ENCODE measurements around the gene CLINT1. TPM values are rescaled to one million over a fixed set of nuclear protein-coding genes. Genes with fewer than 3 reads are reported as not detected.

CLINT1 gene
- total and polyA plus RNA-seq, 2 donors, result 44.7 to 54.1 TPM

- no peaks in the 10 kb centered on the region for H3K9me3 ChIP-seq (ENCODE audit: control insufficient read depth in 2 of 2, insufficient read depth in 1 of 2, low read length in 1 of 2)
- no peaks in the 10 kb centered on the region for H3K27me3 ChIP-seq (ENCODE audit: control insufficient read depth in 2 of 2, insufficient read depth in 1 of 2, low read length in 1 of 2)
- H3K36me3 ChIP-seq (ENCODE audit: control insufficient read depth in 2 of 2, insufficient read depth in 2 of 2, low read length in 1 of 2), result no peaks in the 10 kb centered on the region
- 97% methylated on average over 6 of the region's 6 CpGs for WGBS
- no peak overlapping the region for H3K4me3 ChIP-seq (ENCODE audit: low read length in 2 of 2)
- no peak for DNase-seq (ENCODE audit: low read depth in 6 of 9, low spot score in 9 of 9)
- no peak overlapping the region for H3K27ac ChIP-seq (ENCODE audit: low read depth in 1 of 2, low read length in 1 of 2)
- peaks cover 0 to 13% of the 10 kb centered on the region in 2 donors for H3K4me1 ChIP-seq (ENCODE audit: control insufficient read depth in 2 of 2, insufficient read depth in 2 of 2, low read length in 2 of 2)
Measured at GRCh38 chr5:157747173-157747740, 111.7 kb downstream of the CLINT1 start.

GRCh38 chr5:157745041-157745456 is 113.9 kb downstream of the CLINT1 start:
- Histone ChIP-seq H3K4me1 (ENCODE audit: control insufficient read depth in 2 of 2, insufficient read depth in 2 of 2, low read length in 2 of 2) (peaks cover 0 to 13% of the 10 kb centered on the region in 2 donors), H3K36me3 (ENCODE audit: control insufficient read depth in 2 of 2, insufficient read depth in 2 of 2, low read length in 1 of 2) (no peaks in the 10 kb centered on the region), H3K9me3 (ENCODE audit: control insufficient read depth in 2 of 2, insufficient read depth in 1 of 2, low read length in 1 of 2) (no peaks in the 10 kb centered on the region), H3K4me3 (ENCODE audit: low read length in 2 of 2) (no peak overlapping the region), H3K27ac (ENCODE audit: low read depth in 1 of 2, low read length in 1 of 2) (no peak overlapping the region), H3K27me3 (ENCODE audit: control insufficient read depth in 2 of 2, insufficient read depth in 1 of 2, low read length in 1 of 2) (no peaks in the 10 kb centered on the region)
- DNase-seq (ENCODE audit: low read depth in 6 of 9, low spot score in 9 of 9), result no peak
- 98% methylated on average over 4 of the region's 4 CpGs for WGBS

DNA sequence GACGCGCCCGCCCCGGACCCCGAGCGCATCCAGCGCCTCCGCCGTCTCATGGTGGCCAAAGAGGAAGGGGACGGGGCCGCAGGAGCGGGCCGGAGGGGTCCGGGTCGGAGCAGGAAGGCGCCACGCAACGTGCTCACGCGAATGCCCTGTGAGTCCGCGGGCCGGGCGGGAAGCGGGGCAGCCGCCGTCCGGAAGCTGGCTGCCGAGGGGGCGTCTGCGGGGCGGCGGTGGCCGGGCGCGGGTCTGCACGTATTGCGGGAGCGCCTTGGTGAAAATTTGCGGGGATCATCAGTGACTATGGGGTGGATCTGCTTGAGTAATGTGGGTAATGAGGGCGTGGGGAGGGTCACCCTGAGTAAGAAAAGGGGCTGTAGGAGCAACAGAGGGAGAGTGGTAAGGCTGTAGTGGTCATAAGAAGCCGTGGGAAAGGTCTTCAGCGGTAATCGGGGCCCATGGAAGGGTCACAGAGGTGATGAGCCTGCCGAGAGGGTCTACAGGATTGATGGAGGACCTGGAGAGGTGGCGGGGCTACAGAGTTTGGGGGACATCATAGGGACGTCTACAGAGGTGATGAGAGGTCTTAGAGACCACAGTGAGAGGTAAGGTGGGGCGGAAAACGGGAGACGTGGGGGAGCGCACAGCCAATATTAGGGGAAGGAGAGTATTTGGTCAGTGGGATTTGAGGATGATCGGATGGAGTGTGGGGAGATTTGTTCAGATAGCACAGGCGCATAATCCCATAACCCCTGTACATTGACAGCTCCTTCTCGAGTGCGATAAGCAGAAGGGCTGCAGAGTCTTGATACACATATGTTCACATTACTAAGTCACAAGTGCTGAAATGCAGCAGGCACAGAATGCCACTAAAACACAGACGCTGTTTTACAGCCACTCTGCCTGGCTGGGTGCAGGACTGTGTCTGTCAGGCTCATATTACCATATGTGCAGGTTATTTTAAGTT is 114.6 kb downstream of the CLINT1 start:
- peaks cover 0 to 13% of the 10 kb centered on the region in 2 donors for H3K4me1 ChIP-seq (ENCODE audit: control insufficient read depth in 2 of 2, insufficient read depth in 2 of 2, low read length in 2 of 2)
- no peaks in the 10 kb centered on the region for H3K9me3 ChIP-seq (ENCODE audit: control insufficient read depth in 2 of 2, insufficient read depth in 1 of 2, low read length in 1 of 2)
- H3K4me3 ChIP-seq (ENCODE audit: low read length in 2 of 2), result peak overlapping the region; percentile 52 to 77
- peak in 4 of 9 donors; percentile 15 to 35 (median 18) for DNase-seq (ENCODE audit: low read depth in 6 of 9, low spot score in 9 of 9)
- H3K27ac ChIP-seq (ENCODE audit: low read depth in 1 of 2, low read length in 1 of 2), result no peak overlapping the region
- WGBS, result 10% methylated on average over 56 of the region's 56 CpGs
- peaks cover 0 to 2% of the 10 kb centered on the region in 2 donors for H3K36me3 ChIP-seq (ENCODE audit: control insufficient read depth in 2 of 2, insufficient read depth in 2 of 2, low read length in 1 of 2)
- H3K27me3 ChIP-seq (ENCODE audit: control insufficient read depth in 2 of 2, insufficient read depth in 1 of 2, low read length in 1 of 2), result no peaks in the 10 kb centered on the region

DNA sequence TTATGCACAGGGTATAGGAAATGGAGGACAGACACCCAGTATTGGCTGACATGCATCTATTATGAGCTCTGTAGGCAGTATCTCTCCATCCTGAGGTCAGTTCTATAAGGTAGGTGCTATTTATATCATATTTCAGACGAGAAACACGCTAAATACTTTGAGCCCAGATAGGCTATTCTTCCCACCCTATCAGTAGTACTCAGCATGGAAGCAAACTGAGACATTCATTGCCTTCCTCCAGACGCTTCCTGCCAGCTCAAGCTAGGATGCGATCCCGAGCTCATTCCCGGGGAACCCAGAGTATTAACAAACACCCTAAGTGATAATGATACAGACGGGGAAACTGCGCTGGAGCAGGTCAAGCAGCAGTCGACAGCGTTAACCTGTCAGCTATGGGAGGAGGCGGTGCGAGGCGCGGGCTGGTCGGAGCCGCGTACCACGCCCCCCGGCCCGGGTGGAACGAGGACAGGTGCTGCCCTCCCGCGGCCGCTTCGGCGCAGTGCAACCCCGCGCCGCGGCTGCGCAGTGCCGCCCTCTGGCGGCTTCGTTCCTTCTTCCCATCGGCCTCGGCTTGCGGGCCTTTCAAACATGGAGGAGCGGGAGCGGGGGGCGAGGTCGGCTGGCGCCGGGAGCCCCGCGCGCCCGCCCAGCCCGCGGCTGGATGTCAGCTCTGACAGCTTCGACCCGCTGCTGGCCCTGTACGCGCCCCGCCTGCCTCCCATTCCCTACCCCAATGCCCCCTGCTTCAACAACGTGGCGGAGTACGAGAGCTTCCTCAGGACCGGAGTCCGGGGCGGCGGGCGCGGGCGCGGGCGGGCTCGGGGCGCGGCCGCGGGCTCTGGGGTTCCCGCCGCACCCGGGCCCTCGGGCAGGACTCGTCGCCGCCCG is 115.5 kb downstream of the CLINT1 start, which contains the start of gene LSM11:
LSM11 (plus strand) TSS at position 550 of the 888 bp plus-strand sequence; CDS start at position 589, 39 bp downstream.
- under 1% methylated on average over 79 of the region's 79 CpGs for WGBS
- H3K27me3 ChIP-seq (ENCODE audit: control insufficient read depth in 2 of 2, insufficient read depth in 1 of 2, low read length in 1 of 2), result no peaks in the 10 kb centered on the region
- H3K4me3 ChIP-seq (ENCODE audit: low read length in 2 of 2), result peak within 1 kb of the TSS; percentile 52 to 77
- no peaks in the 10 kb centered on the region for H3K9me3 ChIP-seq (ENCODE audit: control insufficient read depth in 2 of 2, insufficient read depth in 1 of 2, low read length in 1 of 2)
- H3K27ac ChIP-seq (ENCODE audit: low read depth in 1 of 2, low read length in 1 of 2), result no peak within 1 kb of the TSS
- H3K36me3 ChIP-seq (ENCODE audit: control insufficient read depth in 2 of 2, insufficient read depth in 2 of 2, low read length in 1 of 2), result peaks cover 0 to 3% of the 10 kb centered on the region in 2 donors
- H3K4me1 ChIP-seq (ENCODE audit: control insufficient read depth in 2 of 2, insufficient read depth in 2 of 2, low read length in 2 of 2), result peaks cover 0 to 13% of the 10 kb centered on the region in 2 donors
- peak; percentile 69 to 93 (median 82) for DNase-seq (ENCODE audit: low read depth in 6 of 9, low spot score in 9 of 9)

DNA sequence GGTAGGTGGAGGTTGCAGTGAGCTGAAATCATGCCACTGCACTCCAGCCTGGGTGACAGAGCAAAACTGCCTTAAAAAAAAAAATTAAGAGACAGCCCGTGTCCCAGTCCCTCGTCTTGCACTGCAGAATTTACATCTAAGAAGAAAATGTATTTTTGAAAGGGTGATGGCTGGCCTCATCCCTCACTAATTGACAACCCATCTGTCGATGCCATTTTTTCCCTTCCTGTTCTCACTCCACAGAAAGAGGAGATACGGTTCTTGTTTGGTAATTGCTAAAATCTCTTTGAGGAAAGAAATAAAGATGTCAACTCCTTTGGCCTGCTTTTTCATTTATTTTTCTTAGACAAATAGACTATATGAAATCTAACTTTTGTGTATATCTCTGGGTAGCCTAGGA is 117.8 kb downstream of the CLINT1 start:
- no peak for DNase-seq (ENCODE audit: low read depth in 6 of 9, low spot score in 9 of 9)
- Histone ChIP-seq H3K27me3 (ENCODE audit: control insufficient read depth in 2 of 2, insufficient read depth in 1 of 2, low read length in 1 of 2) (no peaks in the 10 kb centered on the region), H3K4me3 (ENCODE audit: low read length in 2 of 2) (no peak overlapping the region), H3K27ac (ENCODE audit: low read depth in 1 of 2, low read length in 1 of 2) (no peak overlapping the region), H3K4me1 (ENCODE audit: control insufficient read depth in 2 of 2, insufficient read depth in 2 of 2, low read length in 2 of 2) (peaks cover 0 to 13% of the 10 kb centered on the region in 2 donors), H3K9me3 (ENCODE audit: control insufficient read depth in 2 of 2, insufficient read depth in 1 of 2, low read length in 1 of 2) (no peaks in the 10 kb centered on the region), H3K36me3 (ENCODE audit: control insufficient read depth in 2 of 2, insufficient read depth in 2 of 2, low read length in 1 of 2) (peaks cover 2 to 9% of the 10 kb centered on the region in 2 donors)
- WGBS, result 91% methylated on average over 4 of the region's 4 CpGs

DNA sequence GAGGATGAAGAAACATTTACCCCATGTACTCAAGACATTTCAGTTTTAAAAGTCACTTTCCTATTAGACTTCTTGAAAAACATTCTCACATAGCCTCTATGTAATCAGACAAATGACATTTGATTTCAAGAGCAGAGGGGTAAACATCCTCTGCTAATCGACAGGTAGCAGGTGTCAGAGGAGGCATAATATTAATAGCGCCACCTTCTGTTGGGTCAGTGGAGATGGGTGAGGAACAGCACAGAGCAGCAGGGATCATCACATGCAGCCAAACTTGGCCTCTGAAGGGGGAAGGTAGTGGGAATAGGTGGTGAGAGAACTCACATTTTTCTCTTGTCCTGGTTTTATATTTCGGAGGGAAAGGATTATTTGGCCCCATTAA is 118.7 kb downstream of the CLINT1 start:
- 71% methylated on average over 3 of the region's 3 CpGs for WGBS
- Histone ChIP-seq H3K27me3 (ENCODE audit: control insufficient read depth in 2 of 2, insufficient read depth in 1 of 2, low read length in 1 of 2) (no peaks in the 10 kb centered on the region), H3K4me3 (ENCODE audit: low read length in 2 of 2) (no peak overlapping the region), H3K4me1 (ENCODE audit: control insufficient read depth in 2 of 2, insufficient read depth in 2 of 2, low read length in 2 of 2) (peaks cover 0 to 13% of the 10 kb centered on the region in 2 donors), H3K36me3 (ENCODE audit: control insufficient read depth in 2 of 2, insufficient read depth in 2 of 2, low read length in 1 of 2) (peaks cover 2 to 9% of the 10 kb centered on the region in 2 donors), H3K27ac (ENCODE audit: low read depth in 1 of 2, low read length in 1 of 2) (no peak overlapping the region), H3K9me3 (ENCODE audit: control insufficient read depth in 2 of 2, insufficient read depth in 1 of 2, low read length in 1 of 2) (no peaks in the 10 kb centered on the region)
- DNase-seq (ENCODE audit: low read depth in 6 of 9, low spot score in 9 of 9), result peak in 1 of 9 donors; percentile 40

GRCh38 chr5:157739388-157740228 is 119.3 kb downstream of the CLINT1 start:
- Histone ChIP-seq H3K9me3 (ENCODE audit: control insufficient read depth in 2 of 2, insufficient read depth in 1 of 2, low read length in 1 of 2) (no peaks in the 10 kb centered on the region), H3K4me3 (ENCODE audit: low read length in 2 of 2) (no peak overlapping the region), H3K36me3 (ENCODE audit: control insufficient read depth in 2 of 2, insufficient read depth in 2 of 2, low read length in 1 of 2) (peaks cover 2 to 12% of the 10 kb centered on the region in 2 donors), H3K4me1 (ENCODE audit: control insufficient read depth in 2 of 2, insufficient read depth in 2 of 2, low read length in 2 of 2) (peaks cover 0 to 9% of the 10 kb centered on the region in 2 donors), H3K27me3 (ENCODE audit: control insufficient read depth in 2 of 2, insufficient read depth in 1 of 2, low read length in 1 of 2) (no peaks in the 10 kb centered on the region), H3K27ac (ENCODE audit: low read depth in 1 of 2, low read length in 1 of 2) (no peak overlapping the region)
- WGBS, result 93% methylated on average over 12 of the region's 12 CpGs
- DNase-seq (ENCODE audit: low read depth in 6 of 9, low spot score in 9 of 9), result no peak

DNA sequence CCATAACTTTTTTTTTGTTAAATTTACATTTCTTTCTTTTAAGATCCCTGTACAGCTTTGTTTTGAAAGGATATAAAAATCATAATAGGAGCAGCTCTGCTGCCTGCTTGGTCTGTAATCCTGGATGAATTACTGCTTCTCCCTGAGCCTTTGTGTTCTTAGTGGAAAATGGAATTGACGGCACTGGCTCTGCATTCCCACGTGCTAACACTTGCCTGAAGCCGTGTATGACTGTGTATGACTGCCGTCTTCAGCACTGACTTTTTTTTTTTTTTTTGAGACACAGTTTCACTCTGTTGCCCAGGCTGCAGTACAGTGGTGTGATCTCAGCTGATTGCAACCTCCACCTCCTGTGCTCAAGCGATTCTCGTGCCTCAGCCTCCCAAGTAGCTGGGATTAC is 123.0 kb downstream of the CLINT1 start:
- 98% methylated on average over 6 of the region's 6 CpGs for WGBS
- Histone ChIP-seq H3K9me3 (ENCODE audit: control insufficient read depth in 2 of 2, insufficient read depth in 1 of 2, low read length in 1 of 2) (no peaks in the 10 kb centered on the region), H3K27me3 (ENCODE audit: control insufficient read depth in 2 of 2, insufficient read depth in 1 of 2, low read length in 1 of 2) (no peaks in the 10 kb centered on the region), H3K4me1 (ENCODE audit: control insufficient read depth in 2 of 2, insufficient read depth in 2 of 2, low read length in 2 of 2) (peaks cover 0 to 4% of the 10 kb centered on the region in 2 donors), H3K36me3 (ENCODE audit: control insufficient read depth in 2 of 2, insufficient read depth in 2 of 2, low read length in 1 of 2) (peaks cover 2 to 12% of the 10 kb centered on the region in 2 donors), H3K4me3 (ENCODE audit: low read length in 2 of 2) (no peak overlapping the region), H3K27ac (ENCODE audit: low read depth in 1 of 2, low read length in 1 of 2) (no peak overlapping the region)
- DNase-seq (ENCODE audit: low read depth in 6 of 9, low spot score in 9 of 9), result no peak
